ENCODE data around the gene STEAP3. TPM values are rescaled to one million over a fixed set of nuclear protein-coding genes. Genes with fewer than 3 reads are reported as not detected.

Gene STEAP3
- total RNA-seq, 1 experiment from 2014 or later = 30.5 TPM

- Mint-ChIP-seq H3K36me3 (ENCODE audit: insufficient read depth, unreplicated experiment) (peaks cover 13% of the 10 kb centered on the region), H3K4me1 (ENCODE audit: low read depth, unreplicated experiment) (peaks cover 11% of the 10 kb centered on the region), H3K9me3 (ENCODE audit: low read depth, unreplicated experiment) (no peaks in the 10 kb centered on the region), H3K4me3 (ENCODE audit: low read depth, unreplicated experiment) (no peak overlapping the region), H3K27me3 (ENCODE audit: unreplicated experiment) (no peaks in the 10 kb centered on the region), H3K27ac (ENCODE audit: unreplicated experiment) (no peak overlapping the region)
- TF ChIP-seq CTCF (IDR thresholded peaks at IDR 0.05; ENCODE audit: unreplicated experiment) = no peak
- no peak for DNase-seq
- CTCF ChIA-PET = interaction anchor here (2.3 kb wide), 1 partner anchor 11 kb away, joined by 8 read pairs; no protein-coding TSS in a partner anchor
- intact Hi-C loops (cut with micrococcal nuclease; ENCODE audit: unreplicated experiment) = no loop called here
- no TSS peak for BruUV-seq (replicated peaks)
Measured at GRCh38 chr2:119242276-119243119, 18.9 kb downstream of the STEAP3 start.

GRCh38 chr2:119243621-119244020 is 20.0 kb downstream of the STEAP3 start:
- BruUV-seq (replicated peaks) = no TSS peak
- TF ChIP-seq CTCF (IDR thresholded peaks at IDR 0.05; ENCODE audit: unreplicated experiment) = no peak
- peaks cover 19% of the 10 kb centered on the region for H3K36me3 Mint-ChIP-seq (ENCODE audit: insufficient read depth, unreplicated experiment)
- H3K4me3 Mint-ChIP-seq (ENCODE audit: low read depth, unreplicated experiment) = no peak overlapping the region
- intact Hi-C loops (cut with micrococcal nuclease; ENCODE audit: unreplicated experiment) = no loop called here
- peaks cover 11% of the 10 kb centered on the region for H3K4me1 Mint-ChIP-seq (ENCODE audit: low read depth, unreplicated experiment)
- H3K27ac Mint-ChIP-seq (ENCODE audit: unreplicated experiment) = no peak overlapping the region
- no peaks in the 10 kb centered on the region for H3K27me3 Mint-ChIP-seq (ENCODE audit: unreplicated experiment)
- no peaks in the 10 kb centered on the region for H3K9me3 Mint-ChIP-seq (ENCODE audit: low read depth, unreplicated experiment)
- DNase-seq = no peak
- CTCF ChIA-PET = no interaction called here

GRCh38 chr2:119245076-119245840 is 21.6 kb downstream of the STEAP3 start:
- no peaks in the 10 kb centered on the region for H3K9me3 Mint-ChIP-seq (ENCODE audit: low read depth, unreplicated experiment)
- CTCF ChIA-PET = no interaction called here

GRCh38 chr2:119245841-119246230 is 22.2 kb downstream of the STEAP3 start:
- H3K4me1 Mint-ChIP-seq (ENCODE audit: low read depth, unreplicated experiment) = peaks cover under 1% of the 10 kb centered on the region

More at GRCh38 chr2:119245076-119245840, 21.6 kb downstream of the STEAP3 start:
- Mint-ChIP-seq H3K27me3 (ENCODE audit: unreplicated experiment) (no peaks in the 10 kb centered on the region), H3K4me1 (ENCODE audit: low read depth, unreplicated experiment) (peaks cover 6% of the 10 kb centered on the region), H3K36me3 (ENCODE audit: insufficient read depth, unreplicated experiment) (peaks cover 19% of the 10 kb centered on the region), H3K27ac (ENCODE audit: unreplicated experiment) (no peak overlapping the region), H3K4me3 (ENCODE audit: low read depth, unreplicated experiment) (no peak overlapping the region)
- BruUV-seq (replicated peaks) = no TSS peak
- TF ChIP-seq CTCF (IDR thresholded peaks at IDR 0.05; ENCODE audit: unreplicated experiment) = no peak
- intact Hi-C loops (cut with micrococcal nuclease; ENCODE audit: unreplicated experiment) = no loop called here
- no peak for DNase-seq

More at GRCh38 chr2:119245841-119246230, 22.2 kb downstream of the STEAP3 start:
- TF ChIP-seq CTCF (IDR thresholded peaks at IDR 0.05; ENCODE audit: unreplicated experiment) = no peak
- H3K9me3 Mint-ChIP-seq (ENCODE audit: low read depth, unreplicated experiment) = no peaks in the 10 kb centered on the region
- DNase-seq = no peak
- intact Hi-C loops (cut with micrococcal nuclease; ENCODE audit: unreplicated experiment) = no loop called here
- no TSS peak for BruUV-seq (replicated peaks)
- H3K36me3 Mint-ChIP-seq (ENCODE audit: insufficient read depth, unreplicated experiment) = peaks cover 19% of the 10 kb centered on the region
- no peak overlapping the region for H3K4me3 Mint-ChIP-seq (ENCODE audit: low read depth, unreplicated experiment)
- no peaks in the 10 kb centered on the region for H3K27me3 Mint-ChIP-seq (ENCODE audit: unreplicated experiment)
- CTCF ChIA-PET = no interaction called here
- no peak overlapping the region for H3K27ac Mint-ChIP-seq (ENCODE audit: unreplicated experiment)

Measured in Calu3 (cell line).